Embryonic facial prominence (tissue), 1 donor: ENCODE data around the gene FEZ2.
"Not testable (repeated sequence)": the region's sequence is repeated elsewhere in the genome, so short reads cannot be mapped to it uniquely, and the experiment has no call there.

ENCODE experiments used
- DNase-seq: peaks from one replicate; pipeline ENCODE4 v3.0.0-alpha.2; 2016; ENCODE audit errors: extremely low spot score

Gene FEZ2, protein sequence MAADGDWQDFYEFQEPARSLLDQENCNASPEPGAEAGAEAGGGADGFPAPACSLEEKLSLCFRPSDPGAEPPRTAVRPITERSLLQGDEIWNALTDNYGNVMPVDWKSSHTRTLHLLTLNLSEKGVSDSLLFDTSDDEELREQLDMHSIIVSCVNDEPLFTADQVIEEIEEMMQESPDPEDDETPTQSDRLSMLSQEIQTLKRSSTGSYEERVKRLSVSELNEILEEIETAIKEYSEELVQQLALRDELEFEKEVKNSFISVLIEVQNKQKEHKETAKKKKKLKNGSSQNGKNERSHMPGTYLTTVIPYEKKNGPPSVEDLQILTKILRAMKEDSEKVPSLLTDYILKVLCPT

DNA sequence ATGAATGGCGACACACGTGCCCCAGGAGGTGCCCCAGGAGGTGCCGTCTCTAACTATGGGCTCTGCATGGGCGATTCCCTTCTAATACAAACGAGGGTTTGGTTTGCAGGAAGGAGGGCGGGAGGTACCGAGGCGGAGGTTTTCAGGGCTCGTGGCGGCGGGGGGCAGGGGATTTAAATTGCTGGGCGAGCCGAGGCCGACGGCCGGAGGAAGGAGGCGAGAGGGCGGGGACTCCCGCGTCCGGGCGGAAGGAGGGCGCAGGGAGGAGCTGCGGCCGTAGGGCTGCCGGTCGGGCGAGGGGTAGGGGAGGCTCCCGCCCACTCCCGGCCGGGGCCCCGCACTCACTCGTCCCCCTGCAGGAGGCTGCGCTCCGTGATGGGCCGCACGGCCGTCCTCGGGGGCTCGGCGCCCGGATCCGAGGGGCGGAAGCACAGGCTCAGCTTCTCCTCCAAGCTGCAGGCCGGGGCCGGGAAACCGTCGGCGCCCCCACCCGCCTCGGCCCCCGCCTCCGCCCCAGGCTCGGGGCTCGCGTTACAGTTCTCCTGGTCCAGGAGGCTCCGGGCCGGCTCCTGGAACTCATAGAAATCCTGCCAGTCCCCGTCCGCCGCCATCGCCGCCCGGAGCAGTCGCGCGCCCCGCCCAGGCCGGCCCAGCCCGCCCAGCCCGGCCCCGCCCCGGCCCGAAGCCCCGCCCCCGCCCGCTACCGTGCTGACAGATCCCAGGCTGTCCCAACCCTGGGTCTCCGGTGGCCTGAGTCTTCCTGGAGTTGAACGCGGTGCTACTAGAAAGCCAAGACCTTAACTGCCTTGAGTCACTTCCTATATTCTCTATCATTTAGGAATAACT is at the start of gene FEZ2:
FEZ2 (minus strand) TSS at position 637 of the 846 bp plus-strand sequence; CDS start at position 611, 26 bp downstream.
- DNase-seq = no peak

DNA sequence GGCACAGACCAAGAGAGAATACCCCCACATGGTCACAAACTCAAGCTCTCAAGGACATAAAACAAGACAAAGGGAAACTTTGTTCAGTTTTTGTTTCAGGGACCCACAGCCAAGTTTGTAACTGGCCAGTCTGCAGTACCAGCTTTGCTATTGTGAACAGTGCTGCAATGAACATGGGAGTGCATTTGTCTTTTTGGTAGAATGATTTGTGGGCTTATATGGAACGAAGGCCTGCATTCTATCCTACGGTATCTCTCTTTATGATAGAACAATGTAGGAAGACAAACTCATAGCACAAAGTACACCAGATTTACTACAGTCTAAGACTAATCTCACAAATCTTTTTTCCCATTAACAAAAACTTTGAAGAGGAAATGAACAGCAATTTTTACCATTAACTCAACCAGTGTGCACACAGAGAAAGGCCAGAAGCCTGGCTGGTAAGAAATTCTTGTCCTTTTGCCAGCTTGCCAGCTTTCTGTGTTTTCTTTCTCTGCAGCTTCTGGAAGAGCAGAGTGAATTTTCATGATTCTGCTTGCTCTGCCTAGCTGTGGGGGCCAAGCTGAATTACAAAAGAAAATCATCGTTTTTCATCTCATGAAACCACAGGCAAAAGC is 37.1 kb upstream of the FEZ2 start:
- DNase-seq = no peak

DNA sequence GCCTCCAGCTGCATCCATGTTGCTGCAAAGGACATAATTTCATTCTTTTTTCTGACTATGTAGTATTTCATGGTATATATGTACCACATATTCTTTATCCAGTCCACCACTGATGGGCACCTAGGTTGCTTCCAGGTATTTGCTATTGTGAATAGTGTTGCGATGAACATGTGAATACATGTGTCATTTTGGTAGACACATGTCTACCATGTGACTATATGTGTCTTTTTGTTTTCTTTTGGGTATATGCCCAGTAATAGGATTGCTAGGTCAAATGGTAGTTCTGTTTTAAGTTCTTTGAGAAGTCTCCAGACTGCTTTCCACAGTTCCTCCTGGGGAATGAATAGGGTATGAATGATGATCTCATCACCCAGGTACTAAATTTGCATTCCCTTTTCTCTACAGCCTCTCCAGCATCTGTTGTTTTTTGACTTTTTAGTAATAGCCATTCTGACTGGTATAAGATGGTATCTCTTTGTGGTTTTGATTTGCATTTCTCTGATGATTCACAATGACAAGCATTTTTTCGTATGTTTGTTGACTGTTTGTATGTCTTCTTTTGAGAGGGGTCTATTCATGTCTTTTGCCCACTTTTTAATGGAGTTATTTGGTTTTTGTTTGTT is 35.6 kb upstream of the FEZ2 start:
- no peak for DNase-seq

DNA sequence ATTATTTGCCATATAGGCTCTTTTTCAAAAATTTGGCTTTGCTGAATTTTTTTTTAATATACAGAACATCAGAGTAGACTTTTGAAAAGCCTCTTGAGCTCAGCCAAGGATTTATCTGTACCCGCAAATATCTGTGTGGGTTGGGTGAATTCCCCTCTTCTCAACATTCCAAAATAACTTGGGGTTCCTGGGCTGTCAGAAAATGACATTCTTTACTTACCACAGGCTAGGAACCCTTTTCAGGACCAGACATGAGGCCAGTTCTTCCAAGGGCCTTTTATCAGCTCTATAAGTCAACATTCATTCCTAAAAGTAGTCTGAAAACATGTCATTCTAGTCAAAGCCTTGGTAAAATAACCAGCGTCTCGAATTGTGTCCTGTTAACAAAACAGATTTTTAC is 28.8 kb upstream of the FEZ2 start:
- DNase-seq = no peak

DNA sequence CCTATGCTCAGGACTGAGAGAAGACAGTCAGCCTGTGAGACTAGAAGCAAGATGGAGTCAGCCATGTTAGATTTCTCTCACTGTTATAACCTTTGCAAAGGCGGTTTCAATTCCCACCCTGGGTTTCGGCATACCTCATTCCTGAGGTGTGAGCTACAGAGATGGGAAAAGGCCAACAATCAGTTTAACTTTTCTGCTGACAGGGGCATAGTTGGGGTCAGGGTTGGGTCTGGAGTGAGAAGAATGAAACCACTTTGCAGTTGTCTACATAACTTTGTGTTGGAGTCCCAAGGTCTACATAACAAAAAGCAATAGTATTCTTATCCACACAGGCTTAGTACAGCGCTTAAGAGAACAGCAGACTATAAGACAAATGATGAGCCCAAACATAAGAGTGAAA is 28.1 kb upstream of the FEZ2 start:
- no peak for DNase-seq

DNA sequence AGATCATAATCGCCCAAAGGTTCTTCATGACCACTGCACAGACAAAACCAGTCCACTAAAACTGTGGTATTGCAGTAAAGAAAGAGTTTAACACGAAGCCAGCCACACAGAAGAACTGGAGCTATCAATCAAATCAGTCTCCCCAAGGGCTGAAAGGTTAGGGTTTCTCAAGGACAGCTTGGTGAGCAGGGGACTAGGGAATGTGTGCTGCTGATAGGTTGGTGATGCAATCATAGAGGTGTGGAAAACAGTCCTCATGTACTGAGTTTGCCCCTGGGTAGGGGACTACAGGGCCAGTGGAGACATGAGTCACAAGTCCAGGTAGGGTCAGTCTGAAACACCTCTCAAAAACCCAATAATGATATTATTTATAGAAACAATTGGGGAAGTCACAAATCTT is 27.3 kb upstream of the FEZ2 start:
- no peak for DNase-seq

DNA sequence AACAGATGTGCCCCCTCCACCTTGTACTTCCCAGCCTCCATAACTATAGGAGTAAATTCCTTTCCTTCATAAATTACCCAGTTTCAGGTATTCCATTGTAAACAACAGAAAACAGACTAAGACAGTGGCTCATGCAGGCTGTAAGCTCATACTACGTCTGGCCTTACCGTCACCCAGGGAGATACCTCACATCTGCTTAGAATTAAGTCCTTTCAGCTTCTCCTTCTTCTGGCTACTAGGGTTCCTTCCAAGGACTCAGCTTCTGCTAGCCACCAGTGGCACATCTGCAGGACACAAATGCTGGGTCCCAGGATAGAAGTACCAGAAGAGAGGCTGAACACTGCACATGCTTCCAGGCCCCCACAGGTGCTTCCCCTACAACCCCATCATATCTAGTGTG is 22.4 kb upstream of the FEZ2 start:
- no peak for DNase-seq

DNA sequence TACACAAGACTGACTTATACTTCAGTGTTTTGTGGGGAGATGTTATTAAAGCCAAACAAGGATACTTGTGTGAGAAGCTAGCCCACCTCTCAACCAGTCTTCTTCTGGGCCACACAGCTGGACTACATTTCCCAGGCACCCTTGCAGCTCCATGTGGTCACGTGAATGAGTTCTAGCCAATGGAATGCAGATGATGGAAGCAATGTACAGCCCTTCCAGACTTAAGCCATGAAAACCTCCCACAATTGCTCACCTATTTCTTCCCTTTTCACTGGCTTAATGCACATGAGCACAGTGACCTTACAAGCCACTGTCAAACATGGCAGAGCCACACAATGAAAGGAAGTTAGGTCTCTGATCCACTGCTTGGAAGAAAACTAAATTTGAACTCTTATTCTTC is 20.4 kb upstream of the FEZ2 start:
- DNase-seq = peak; percentile 62

DNA sequence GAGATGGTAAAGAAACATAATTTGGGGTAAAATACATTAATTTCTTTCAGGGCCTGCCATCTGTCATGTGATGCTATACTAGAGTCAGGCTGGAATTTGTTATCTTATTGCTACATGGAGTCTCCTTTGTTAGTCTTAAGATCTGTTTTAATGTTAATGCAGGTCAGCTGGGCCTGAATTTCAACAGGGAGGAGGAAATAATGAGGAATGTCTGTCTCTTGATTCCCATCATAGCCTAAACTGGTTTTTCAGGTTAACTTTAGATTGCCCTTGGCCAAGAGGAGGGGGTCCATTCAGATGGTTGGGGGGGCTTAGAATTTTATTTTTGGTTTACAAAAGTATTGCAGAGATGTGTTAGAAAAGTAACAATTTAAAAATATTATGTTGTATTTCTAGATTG is 19.0 kb upstream of the FEZ2 start:
- no peak for DNase-seq

DNA sequence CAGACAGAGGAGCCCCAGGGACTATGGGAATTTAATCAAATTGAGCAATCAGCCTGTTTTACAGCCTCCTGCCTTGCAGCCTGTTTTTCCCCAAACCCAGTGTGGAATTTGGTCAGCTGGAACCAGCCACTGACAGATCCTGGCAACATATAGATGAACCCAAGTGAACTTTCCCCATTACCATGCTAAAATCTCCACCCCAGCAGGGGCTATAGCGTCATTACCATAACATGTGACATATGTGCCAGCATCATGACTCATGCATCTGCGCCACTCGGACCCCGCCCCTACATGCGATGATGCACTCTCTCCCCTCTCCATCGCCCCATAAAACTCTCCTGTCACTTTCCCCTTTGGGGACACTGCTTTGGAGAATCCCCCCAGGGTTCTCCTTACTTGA is 17.3 kb upstream of the FEZ2 start:
- no peak for DNase-seq

DNA sequence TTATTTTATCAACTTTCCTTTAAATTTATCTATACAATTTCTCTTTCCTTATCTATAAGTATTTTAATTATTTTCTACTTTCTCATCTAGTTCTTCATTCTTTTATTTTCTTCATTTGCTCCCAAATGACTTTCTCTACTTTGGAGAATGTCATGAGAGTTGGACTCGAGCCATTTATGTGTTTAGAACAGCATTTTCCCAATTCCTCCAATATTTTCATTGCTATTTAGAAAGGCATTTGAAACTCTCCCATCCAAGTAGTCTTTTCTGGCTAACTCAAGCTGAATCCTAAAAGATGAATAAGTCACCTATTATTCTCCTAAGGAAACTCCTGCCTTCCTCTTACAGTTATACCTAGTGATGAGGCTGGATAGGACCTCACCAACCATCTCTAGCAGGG is 15.8 kb upstream of the FEZ2 start:
- no peak for DNase-seq

DNA sequence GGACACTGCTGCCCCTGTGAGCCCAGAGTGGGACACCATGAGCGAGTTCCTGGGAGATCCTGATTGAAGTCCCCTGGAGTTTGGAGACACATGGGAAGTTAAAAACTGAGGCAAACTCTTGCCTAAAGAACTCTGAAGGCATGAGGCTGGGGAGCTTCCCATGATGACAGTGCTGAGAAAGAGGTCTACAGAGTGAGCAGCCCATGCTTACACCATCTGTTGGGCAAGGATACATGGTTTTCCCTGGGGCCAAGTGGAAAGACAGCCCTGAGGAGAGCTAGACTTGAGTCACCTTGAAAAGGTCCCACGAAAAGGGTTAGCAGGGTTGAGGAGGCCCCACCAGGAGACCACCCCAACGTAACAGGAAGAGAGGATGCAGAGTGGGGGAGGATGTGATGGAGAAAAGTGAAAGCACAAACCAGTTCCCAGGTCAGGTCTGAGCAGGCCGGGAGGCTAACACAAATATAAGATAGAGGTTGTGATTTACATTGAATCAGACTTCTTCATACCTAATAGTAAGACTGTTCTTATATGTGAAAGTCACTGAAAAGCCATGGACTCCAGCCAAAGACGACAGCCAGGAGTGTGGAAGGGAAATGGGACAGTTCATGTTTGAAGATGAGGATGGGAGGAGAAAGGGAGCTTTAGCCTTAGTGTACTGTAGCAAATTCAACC is 13.5 kb upstream of the FEZ2 start:
- DNase-seq = no peak

DNA sequence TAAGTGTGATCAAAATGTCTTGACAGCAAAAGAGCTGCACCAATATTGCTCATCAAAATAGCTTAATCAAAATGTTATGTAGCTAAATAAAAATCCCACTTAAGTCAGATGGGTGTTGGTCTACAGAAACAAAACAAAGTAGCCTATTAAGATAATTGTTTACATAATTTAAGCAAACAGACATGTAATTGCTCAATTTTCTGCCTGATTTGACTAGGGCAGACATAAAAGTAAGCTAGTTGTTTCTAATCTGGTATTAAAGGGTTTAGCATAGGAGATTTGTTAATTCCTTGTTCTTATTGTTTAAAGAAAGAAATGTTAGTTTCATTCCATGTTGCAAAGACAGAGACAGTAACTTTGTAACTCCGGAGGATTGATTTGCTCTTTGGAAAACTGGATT is 11.5 kb upstream of the FEZ2 start:
- no peak for DNase-seq

DNA sequence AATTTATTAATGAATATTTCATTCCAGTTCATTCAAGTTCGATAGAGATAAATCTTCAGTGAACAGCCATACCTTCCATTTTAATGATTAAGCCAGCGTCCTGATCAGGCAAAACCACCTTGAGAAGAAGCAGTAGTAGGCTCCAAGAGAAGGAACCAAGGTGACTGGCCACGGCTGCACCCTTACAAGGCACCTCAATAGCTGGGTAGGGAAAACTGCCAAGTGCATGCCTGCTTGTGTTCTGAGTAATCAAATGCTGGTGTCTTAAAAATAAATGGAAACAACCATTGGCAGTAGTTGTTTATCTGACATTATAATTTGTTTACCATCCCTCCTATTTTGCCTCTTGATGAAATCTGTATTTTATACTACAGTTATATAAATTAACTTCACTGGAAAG is 10.0 kb upstream of the FEZ2 start:
- DNase-seq = no peak

DNA sequence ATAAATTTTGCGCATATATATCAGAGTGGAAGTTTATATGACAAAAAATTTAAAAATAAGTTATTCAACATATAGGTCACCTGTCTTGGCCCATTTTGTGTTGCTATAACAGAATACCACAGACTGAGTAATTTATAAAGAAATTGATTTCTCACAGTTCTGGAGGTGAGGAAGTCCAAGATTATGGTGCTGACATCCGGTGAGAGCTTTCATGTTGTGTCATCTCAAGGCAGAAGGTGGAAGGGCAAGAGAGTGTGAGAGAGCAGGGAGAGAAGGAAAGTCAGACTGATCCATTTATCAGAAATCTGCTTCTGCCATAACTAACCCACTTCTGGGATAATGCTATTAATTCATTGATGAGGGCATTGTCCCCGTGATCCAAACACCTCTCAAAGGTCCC is 9.0 kb upstream of the FEZ2 start:
- no peak for DNase-seq

DNA sequence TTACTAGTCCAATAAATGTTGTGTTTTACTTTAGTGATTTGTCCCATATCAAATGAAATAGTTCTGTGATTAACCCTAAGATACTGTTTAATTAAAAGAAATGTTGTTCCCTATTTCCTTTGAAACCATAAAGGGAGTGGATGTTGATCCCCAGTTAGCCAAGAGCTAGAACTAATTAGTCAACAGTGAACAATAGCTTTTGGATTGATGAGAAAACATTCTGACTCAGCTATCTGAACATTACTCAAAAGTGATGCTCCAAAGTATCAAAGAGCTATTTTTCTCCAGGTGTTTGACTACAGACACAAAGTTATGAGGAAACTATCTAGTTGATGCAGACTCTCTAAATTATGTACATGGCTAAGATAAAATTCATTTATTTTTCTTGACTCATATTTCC is 7.3 kb upstream of the FEZ2 start:
- DNase-seq = no peak

DNA sequence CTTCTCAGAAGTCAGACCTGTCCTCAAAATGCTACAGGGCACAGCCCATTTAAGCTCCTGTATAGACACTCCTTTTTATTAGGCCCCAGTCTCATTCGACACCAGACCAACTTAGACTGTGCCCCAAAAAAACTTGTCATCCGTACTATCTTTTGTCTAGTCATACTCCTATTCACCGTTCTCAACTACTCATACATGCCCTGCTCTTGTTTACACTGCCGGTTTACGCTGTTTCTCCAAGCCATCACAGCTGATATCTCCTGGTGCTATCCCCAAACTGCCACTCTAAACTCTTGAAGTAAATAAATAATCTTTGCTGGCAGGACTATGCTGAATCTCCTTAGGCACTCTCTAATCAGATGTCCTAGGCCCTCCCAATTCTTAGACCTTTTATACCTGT is 5.7 kb upstream of the FEZ2 start:
- DNase-seq = not testable (repeated sequence)

DNA sequence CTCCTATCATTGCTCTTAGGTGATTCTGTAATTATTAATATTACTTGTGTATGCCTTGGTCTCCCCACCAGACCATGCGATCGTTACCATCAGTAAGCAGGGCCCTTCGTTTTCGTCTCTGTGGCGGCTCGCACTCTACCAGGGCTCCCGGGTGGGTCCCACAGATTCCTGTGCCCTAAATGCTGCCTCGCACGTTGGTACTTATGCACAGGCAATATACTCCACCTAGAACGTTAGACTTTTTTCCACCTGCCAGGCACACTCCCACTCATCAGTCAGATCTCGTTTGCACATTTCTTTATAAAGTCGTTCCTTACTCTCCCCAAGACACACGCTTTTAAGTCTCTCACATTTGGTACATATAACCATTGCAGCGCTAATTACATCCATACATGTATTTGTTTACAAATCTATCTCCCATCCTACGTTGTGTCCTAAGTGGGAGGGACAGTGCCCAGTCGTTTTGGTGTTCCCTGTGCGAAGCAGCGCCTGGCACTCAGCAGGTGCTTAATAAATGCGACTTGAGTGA is 901 bp downstream of the FEZ2 start:
- no peak for DNase-seq

DNA sequence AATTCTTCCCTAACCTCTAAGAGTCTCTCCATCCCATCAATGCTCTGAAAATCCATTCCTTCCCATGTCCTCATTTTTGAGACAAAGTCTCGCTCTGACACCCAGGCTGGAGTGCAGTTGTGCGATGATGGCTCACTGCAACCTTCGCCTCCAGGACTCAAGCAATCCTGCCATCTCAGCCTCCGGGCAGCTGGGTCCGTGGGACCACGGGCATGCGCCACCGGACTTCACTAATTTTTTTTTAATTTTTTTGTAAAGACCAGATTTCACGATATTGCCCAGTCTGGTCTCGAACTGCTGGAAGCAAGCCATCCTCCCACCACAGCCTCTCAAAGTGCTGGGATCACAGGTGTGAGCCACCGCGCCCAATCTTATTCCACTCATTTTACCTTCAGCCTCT is 1.6 kb downstream of the FEZ2 start:
- DNase-seq = no peak

DNA sequence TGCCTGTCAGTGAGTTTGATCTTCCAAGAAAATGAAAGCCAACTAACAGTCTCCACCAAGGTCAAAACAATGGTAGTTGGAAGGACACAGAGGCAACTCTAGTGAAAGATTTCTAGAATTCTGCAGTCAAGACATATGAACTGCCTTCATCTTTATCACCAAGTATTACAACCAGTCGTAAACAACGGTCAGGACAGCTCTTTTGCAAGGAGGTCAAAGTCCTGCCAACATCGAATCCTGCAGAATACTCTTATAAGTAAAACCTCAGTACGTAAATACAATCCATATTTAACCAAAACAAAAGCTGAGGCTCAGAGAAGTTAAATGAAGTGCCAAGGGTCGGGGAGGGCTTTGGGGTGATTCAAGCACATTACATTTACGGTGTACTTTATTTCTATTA is 3.1 kb downstream of the FEZ2 start:
- DNase-seq = no peak

DNA sequence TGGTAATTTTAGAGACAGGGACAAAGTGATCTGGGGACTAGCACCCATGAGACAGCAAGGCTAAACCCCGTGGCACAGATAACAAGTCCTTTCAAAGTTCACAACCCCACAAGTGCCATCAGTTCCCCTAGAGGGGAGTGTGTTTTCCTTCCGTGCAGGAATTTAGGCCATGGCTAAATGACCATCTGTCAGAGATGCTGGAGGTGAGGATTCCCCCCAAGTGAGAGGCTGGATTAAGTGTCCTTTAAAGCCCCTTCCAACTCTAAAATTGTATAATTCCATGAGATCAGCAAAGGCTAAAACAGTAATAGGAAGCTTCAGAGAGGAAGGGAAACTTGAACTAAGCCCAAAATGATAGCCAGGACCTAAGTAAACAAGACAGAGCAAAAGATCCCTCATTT is 8.7 kb downstream of the FEZ2 start:
- DNase-seq = no peak

DNA sequence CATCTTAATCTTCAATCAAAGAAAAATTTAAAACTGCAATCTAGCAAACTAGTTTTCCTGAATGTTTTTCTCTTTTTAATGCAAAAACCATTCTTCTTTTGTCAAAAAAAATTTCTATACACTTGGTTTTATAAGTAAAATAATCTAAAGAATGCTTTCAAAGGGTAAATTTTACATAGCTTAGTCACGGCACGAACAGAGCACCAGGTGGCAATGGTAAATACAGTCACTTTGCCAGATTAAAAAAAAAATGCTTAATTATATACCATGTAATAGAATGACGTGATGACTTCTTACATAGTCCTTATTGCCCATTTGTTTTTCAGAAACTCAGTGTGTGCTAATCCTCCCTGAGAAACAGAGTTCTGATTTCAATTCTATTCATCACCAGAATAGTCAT is 10.4 kb downstream of the FEZ2 start:
- no peak for DNase-seq
